Lower lobe of right lung (tissue), 2 donors: ENCODE results near the gene HEXIM2. TPM values are rescaled to one million over a fixed set of nuclear protein-coding genes. Genes with fewer than 3 reads are reported as not detected.
"Not testable (repeated sequence)": the region's sequence is repeated elsewhere in the genome, so short reads cannot be mapped to it uniquely, and the experiment has no call there.

Experiments
- ATAC-seq, 2 donors: fragments of 200-7000 bp; cut with Tn5 transposase; one replicate each; pipeline ENCODE4 v1.9.1; 2020 to 2022; ENCODE audit warnings: mild to moderate bottlenecking in 2 of 2, moderate library complexity in 2 of 2
- DNase-seq: peaks from one replicate; pipeline ENCODE4 v3.0.0-alpha.2; 2020
- H3K27ac ChIP-seq: fragments of 200-600 bp; one replicate; pipeline ENCODE4 v1.8.0; 2022
- H3K27me3 ChIP-seq: fragments of 200-600 bp; one replicate; pipeline ENCODE4 v1.8.0; 2022; ENCODE audit warnings: low read depth
- H3K36me3 ChIP-seq: fragments of 200-600 bp; one replicate; pipeline ENCODE4 v1.8.0; 2022; ENCODE audit warnings: mild to moderate bottlenecking
- H3K4me1 ChIP-seq: fragments of 200-600 bp; one replicate; pipeline ENCODE4 v1.8.0; 2022
- H3K4me3 ChIP-seq: fragments of 200-600 bp; one replicate; pipeline ENCODE4 v1.8.0; 2022; ENCODE audit warnings: mild to moderate bottlenecking
- H3K9me3 ChIP-seq: fragments of 200-600 bp; one replicate; pipeline ENCODE4 v1.8.0; 2022
- CTCF ChIP-seq: fragments of 200-600 bp; IDR thresholded peaks from one replicate; pipeline ENCODE4 v1.8.0; 2022; ENCODE audit warnings: antibody characterized with exemption, mild to moderate bottlenecking
- intact Hi-C: fragments of 100-400 bp; cut with DNase I; formaldehyde crosslinking; loops from one replicate; pipeline ENCODE4 v1.11.0; 2022
- total RNA-seq: library from RNA; stranded (reverse); fragmentation: NEBNext Ultra II Directional; extraction: Animal tissue kit (Norgen Biotek cat#: 25700); gene quantifications from one replicate; pipeline ENCODE4 v1.2.1, GENCODE V29; 2021
- donor health status: DM: no; HTN: yes; CAD: no; lungs with severe emphysema.

HEXIM2 gene
- total RNA-seq, 1 donor from 2014 or later = 6.4 TPM

GRCh38 chr17:45197108-45197507 is 35.4 kb downstream of the HEXIM2 start:
- Histone ChIP-seq H3K9me3 (no peaks in the 10 kb centered on the region), H3K4me1 (peaks cover 12% of the 10 kb centered on the region), H3K4me3 (no peak overlapping the region), H3K36me3 (no peaks in the 10 kb centered on the region), H3K27ac (no peak overlapping the region), H3K27me3 (no peaks in the 10 kb centered on the region)
- no peak for TF ChIP-seq CTCF
- ATAC-seq (no peak), DNase-seq (no peak)
- intact Hi-C loops = loop anchor here (5.0 kb wide), 1 partner anchor 60 kb away; the partner anchor contains the start of gene ACBD4

- ATAC-seq (peak; percentile 99), DNase-seq (peak; percentile 95)
- intact Hi-C loops = loop anchor here (5.0 kb wide), 1 partner anchor 60 kb away; the partner anchor contains the start of gene ACBD4
- TF ChIP-seq CTCF = peak; percentile 100
- peak overlapping the region; percentile 79 for H3K27ac ChIP-seq
- no peaks in the 10 kb centered on the region for H3K36me3 ChIP-seq
- no peaks in the 10 kb centered on the region for H3K27me3 ChIP-seq
- H3K4me1 ChIP-seq = peaks cover 16% of the 10 kb centered on the region
- no peaks in the 10 kb centered on the region for H3K9me3 ChIP-seq
- peak overlapping the region; percentile 20 for H3K4me3 ChIP-seq
These were observed 36.1 kb downstream of the HEXIM2 start for GRCh38 chr17:45197555-45198334.

GRCh38 chr17:45200701-45201100 is 39.0 kb downstream of the HEXIM2 start:
- peak in 1 of 2 donors; percentile 7 for ATAC-seq
- H3K4me3 ChIP-seq = no peak overlapping the region

GRCh38 chr17:45201457-45201856 is 39.8 kb downstream of the HEXIM2 start:
- H3K36me3 ChIP-seq = no peaks in the 10 kb centered on the region
- H3K27me3 ChIP-seq = no peaks in the 10 kb centered on the region
- no peak overlapping the region for H3K27ac ChIP-seq
- TF ChIP-seq CTCF = no peak
- intact Hi-C loops = no loop called here
- H3K4me1 ChIP-seq = peaks cover 16% of the 10 kb centered on the region
- H3K4me3 ChIP-seq = no peak overlapping the region
- no peak for ATAC-seq
- no peaks in the 10 kb centered on the region for H3K9me3 ChIP-seq
- DNase-seq = no peak

More at GRCh38 chr17:45200701-45201100, 39.0 kb downstream of the HEXIM2 start:
- no peaks in the 10 kb centered on the region for H3K36me3 ChIP-seq
- H3K9me3 ChIP-seq = no peaks in the 10 kb centered on the region
- H3K27ac ChIP-seq = no peak overlapping the region
- TF ChIP-seq CTCF = no peak
- intact Hi-C loops = no loop called here
- peaks cover 16% of the 10 kb centered on the region for H3K4me1 ChIP-seq
- peak; percentile 64 for DNase-seq
- no peaks in the 10 kb centered on the region for H3K27me3 ChIP-seq

- H3K36me3 ChIP-seq, H3K4me3 ChIP-seq, H3K27me3 ChIP-seq, H3K27ac ChIP-seq, H3K9me3 ChIP-seq, intact Hi-C loops: not testable (repeated sequence)
- ATAC-seq (peak; percentile 49 to 63), DNase-seq (peak; percentile 57)
- peaks cover 16% of the 10 kb centered on the region for H3K4me1 ChIP-seq
These were observed 40.2 kb downstream of the HEXIM2 start for GRCh38 chr17:45201880-45202279.
